Nephron (organoid): ENCODE results near the gene BACH2.
"Not testable (repeated sequence)": the region's sequence is repeated elsewhere in the genome, so short reads cannot be mapped to it uniquely, and the experiment has no call there.

Source experiments
- H3K27ac Mint-ChIP-seq, 3 experiments: 2 replicates each; pipeline ENCODE4 v1.8.0; 2020; ENCODE audit warnings: mixed read lengths in 3 of 3, mild to moderate bottlenecking in 2 of 3, moderate library complexity in 1 of 3
- H3K27me3 Mint-ChIP-seq: 2 replicates; pipeline ENCODE4 v1.8.0; 2021; ENCODE audit warnings: low read depth, mild to moderate bottlenecking, moderate library complexity, mixed read lengths
- H3K36me3 Mint-ChIP-seq: 2 replicates; pipeline ENCODE4 v1.8.0; 2020; ENCODE audit warnings: low read depth, mixed read lengths
- H3K4me1 Mint-ChIP-seq: 2 replicates; pipeline ENCODE4 v1.8.0; 2020; ENCODE audit warnings: mixed read lengths
- H3K4me3 Mint-ChIP-seq, 3 experiments: 2 replicates each; pipeline ENCODE4 v1.8.0; 2020; ENCODE audit warnings: mild to moderate bottlenecking in 3 of 3, mixed read lengths in 3 of 3, moderate library complexity in 2 of 3
- H3K9me3 Mint-ChIP-seq: 2 replicates; pipeline ENCODE4 v1.8.0; 2020; ENCODE audit warnings: mixed read lengths
- CTCF ChIP-seq, 3 experiments: fragments of 200-600 bp; sonication (generic); IDR thresholded peaks; one replicate each; pipeline ENCODE4 v1.5.0; 2021; ENCODE audit warnings: antibody characterized with exemption in 3 of 3; ENCODE audit not compliant: unreplicated experiment in 3 of 3

BACH2 gene

GRCh38 chr6:90035047-90035723 is 261.5 kb downstream of the BACH2 start:
- Mint-ChIP-seq H3K9me3 (peaks cover 9% of the 10 kb centered on the region), H3K4me3 (no peak overlapping the region), H3K36me3 (no peaks in the 10 kb centered on the region), H3K27ac (peak overlapping the region in 1 of 3 experiments; percentile 4), H3K4me1 (peaks cover 10% of the 10 kb centered on the region), H3K27me3 (no peaks in the 10 kb centered on the region)
- TF ChIP-seq CTCF (IDR thresholded peaks at IDR 0.05; ENCODE audit: unreplicated experiment in 3 of 3): no peak

GRCh38 chr6:90033746-90034271 is 262.8 kb downstream of the BACH2 start:
- Mint-ChIP-seq H3K4me3 (no peak overlapping the region), H3K27ac (no peak overlapping the region), H3K36me3 (no peaks in the 10 kb centered on the region), H3K9me3 (peaks cover 9% of the 10 kb centered on the region), H3K27me3 (no peaks in the 10 kb centered on the region), H3K4me1 (peaks cover 14% of the 10 kb centered on the region)
- no peak for TF ChIP-seq CTCF (IDR thresholded peaks at IDR 0.05; ENCODE audit: unreplicated experiment in 3 of 3)

- not testable (repeated sequence) for H3K4me3 Mint-ChIP-seq, H3K27me3 Mint-ChIP-seq, H3K36me3 Mint-ChIP-seq, H3K27ac Mint-ChIP-seq, H3K9me3 Mint-ChIP-seq
- peaks cover 18% of the 10 kb centered on the region for H3K4me1 Mint-ChIP-seq
These were observed 264.0 kb downstream of the BACH2 start for GRCh38 chr6:90032489-90033212.

GRCh38 chr6:90028995-90029635 is 267.5 kb downstream of the BACH2 start:
- H3K36me3 Mint-ChIP-seq: no peaks in the 10 kb centered on the region
- H3K27ac Mint-ChIP-seq: peak overlapping the region in 1 of 3 experiments; percentile 27
- H3K4me3 Mint-ChIP-seq: no peak overlapping the region
- H3K27me3 Mint-ChIP-seq: no peaks in the 10 kb centered on the region
- no peak for TF ChIP-seq CTCF (IDR thresholded peaks at IDR 0.05; ENCODE audit: unreplicated experiment in 3 of 3)
- peaks cover 40% of the 10 kb centered on the region for H3K4me1 Mint-ChIP-seq
- H3K9me3 Mint-ChIP-seq: peaks cover 9% of the 10 kb centered on the region

DNA sequence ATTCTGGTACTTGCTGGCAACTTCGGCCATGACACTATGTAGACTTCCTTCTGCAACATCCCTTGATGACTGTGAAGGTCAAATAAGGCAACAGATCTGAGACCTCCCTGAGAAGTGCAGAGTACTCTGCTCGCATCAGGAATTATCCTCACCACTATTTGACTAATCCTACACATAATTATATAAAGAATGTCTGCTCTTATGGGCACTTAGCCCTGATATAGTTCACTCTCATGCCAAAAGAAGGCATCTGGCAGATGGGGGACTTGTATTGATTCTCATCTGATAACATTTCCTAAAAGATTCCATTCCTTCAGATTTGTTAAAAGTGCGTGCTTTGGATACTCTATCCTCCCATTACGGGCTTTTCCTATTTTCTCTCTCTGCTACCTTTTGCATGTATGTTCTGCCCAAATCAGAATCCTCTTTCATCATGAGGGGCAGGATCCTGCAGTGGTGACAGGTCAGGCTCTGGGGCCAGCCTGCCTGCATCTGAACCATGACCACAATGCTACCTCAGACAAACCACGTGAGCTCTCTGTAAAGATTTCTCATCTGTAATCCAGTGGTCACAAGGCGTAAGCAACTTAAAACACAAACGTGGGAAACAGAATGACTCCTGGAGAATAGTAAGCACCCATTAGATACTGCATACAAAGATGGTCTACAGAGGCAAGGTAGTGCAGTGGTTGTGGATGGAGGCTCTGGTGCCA is 268.4 kb downstream of the BACH2 start:
- Mint-ChIP-seq H3K36me3 (no peaks in the 10 kb centered on the region), H3K4me3 (no peak overlapping the region), H3K27ac (no peak overlapping the region), H3K9me3 (peaks cover 5% of the 10 kb centered on the region), H3K27me3 (no peaks in the 10 kb centered on the region), H3K4me1 (peaks cover 40% of the 10 kb centered on the region)
- no peak for TF ChIP-seq CTCF (IDR thresholded peaks at IDR 0.05; ENCODE audit: unreplicated experiment in 3 of 3)

GRCh38 chr6:90026216-90026615 is 270.4 kb downstream of the BACH2 start:
- no peaks in the 10 kb centered on the region for H3K36me3 Mint-ChIP-seq
- H3K9me3 Mint-ChIP-seq: peaks cover 3% of the 10 kb centered on the region
- H3K4me1 Mint-ChIP-seq: peaks cover 40% of the 10 kb centered on the region
- no peak for TF ChIP-seq CTCF (IDR thresholded peaks at IDR 0.05; ENCODE audit: unreplicated experiment in 3 of 3)
- no peaks in the 10 kb centered on the region for H3K27me3 Mint-ChIP-seq
- H3K4me3 Mint-ChIP-seq: peak overlapping the region in 1 of 3 experiments; percentile 4
- peak overlapping the region; percentile 20 to 84 (median 82) for H3K27ac Mint-ChIP-seq
